MM.1S (cell line): ENCODE data around the gene NHP2.

ENCODE experiments used
- DNase-seq: peaks from one replicate; pipeline ENCODE4 v3.0.0-alpha.2; 2015
- H2AFZ ChIP-seq: fragments of 300-600 bp; sonication (generic); 2 replicates; pipeline ENCODE4 v1.6.0; 2016; ENCODE audit warnings: antibody characterized with exemption, low read length
- H3F3A ChIP-seq: fragments of 300-600 bp; sonication (generic); 2 replicates; pipeline ENCODE4 v1.6.1; 2016; ENCODE audit warnings: mild to moderate bottlenecking, antibody characterized with exemption, low read length, moderate library complexity, mixed read lengths; ENCODE audit not compliant: insufficient read depth
- H3K27ac ChIP-seq: fragments of 300-600 bp; sonication (generic); 2 replicates; pipeline ENCODE4 v1.5.1; 2016; ENCODE audit warnings: mild to moderate bottlenecking, low read length
- H3K27me3 ChIP-seq: fragments of 300-600 bp; sonication (generic); replicated peaks from 2 replicates; pipeline ENCODE4 v1.6.0; 2016; ENCODE audit warnings: low read length; ENCODE audit not compliant: insufficient read depth
- H3K36me3 ChIP-seq: fragments of 300-600 bp; sonication (generic); replicated peaks from 2 replicates; pipeline ENCODE4 v1.6.1; 2016; ENCODE audit warnings: mild to moderate bottlenecking, low read length, mixed read lengths; ENCODE audit not compliant: insufficient read depth
- H3K4me1 ChIP-seq: fragments of 300-600 bp; sonication (generic); 2 replicates; pipeline ENCODE4 v1.6.1; 2016; ENCODE audit warnings: low read length, mixed read lengths
- H3K4me2 ChIP-seq: fragments of 300-600 bp; sonication (generic); 2 replicates; pipeline ENCODE4 v1.6.0; 2016; ENCODE audit warnings: low read depth, low read length
- H3K4me3 ChIP-seq: fragments of 300-600 bp; sonication (generic); 2 replicates; pipeline ENCODE4 v1.5.1; 2016; ENCODE audit warnings: low read length, mixed read lengths
- H3K79me2 ChIP-seq: fragments of 300-600 bp; sonication (generic); 2 replicates; pipeline ENCODE4 v1.6.1; 2016; ENCODE audit warnings: mixed run types, low read length, mixed read lengths
- H3K9ac ChIP-seq: fragments of 300-600 bp; sonication (generic); 2 replicates; pipeline ENCODE4 v1.6.1; 2016; ENCODE audit warnings: low read length, mixed read lengths
- H3K9me2 ChIP-seq: fragments of 300-600 bp; sonication (generic); replicated peaks from 2 replicates; pipeline ENCODE4 v1.6.1; 2016; ENCODE audit warnings: mild to moderate bottlenecking, low read length, mixed read lengths; ENCODE audit not compliant: insufficient read depth
- H3K9me3 ChIP-seq: fragments of 300-600 bp; sonication (generic); replicated peaks from 2 replicates; pipeline ENCODE4 v1.6.1; 2016; ENCODE audit warnings: mild to moderate bottlenecking, low read length, mixed read lengths; ENCODE audit not compliant: insufficient read depth
- H4K20me1 ChIP-seq: fragments of 300-600 bp; sonication (generic); 2 replicates; pipeline ENCODE4 v1.6.1; 2016; ENCODE audit warnings: mild to moderate bottlenecking, low read length, moderate library complexity, mixed read lengths; ENCODE audit not compliant: insufficient read depth
- CTCF ChIP-seq: fragments of 300-600 bp; sonication (generic); IDR thresholded peaks from 2 replicates; pipeline ENCODE4 v1.5.1; 2016; ENCODE audit warnings: antibody characterized with exemption, low read length, mixed read lengths
- EZH2 ChIP-seq: fragments of 300-600 bp; sonication (generic); optimal IDR thresholded peaks from 2 replicates; pipeline ENCODE3; 2017; ENCODE audit warnings: low read depth, mild to moderate bottlenecking, antibody characterized with exemption, low read length, mixed read lengths
- EZH2phosphoT487 ChIP-seq: fragments of 300-600 bp; sonication (generic); IDR thresholded peaks from 2 replicates; pipeline ENCODE4 v1.6.1; 2018; ENCODE audit warnings: antibody characterized with exemption, low read length

Gene NHP2

GRCh38 chr5:178112545-178112944, 41.1 kb downstream of the NHP2 start:
- H3K27ac ChIP-seq = no peak overlapping the region

GRCh38 chr5:178111925-178112324, 41.8 kb downstream of the NHP2 start:
- H3K36me3 ChIP-seq = no peaks in the 10 kb centered on the region
- H2AFZ ChIP-seq = no peak overlapping the region
- H3K4me1 ChIP-seq = peaks cover 4% of the 10 kb centered on the region; the same call in 1 of the 2 replicates
- H3K4me2 ChIP-seq = no peak overlapping the region
- no peaks in the 10 kb centered on the region for H3F3A ChIP-seq
- no peak for DNase-seq
- H3K79me2 ChIP-seq = no peaks in the 10 kb centered on the region
- H3K27ac ChIP-seq = no peak overlapping the region
- H4K20me1 ChIP-seq = no peaks in the 10 kb centered on the region
- no peaks in the 10 kb centered on the region for H3K9me3 ChIP-seq
- TF ChIP-seq CTCF (no peak), EZH2phosphoT487 (no peak), EZH2 (no peak)
- H3K27me3 ChIP-seq = peaks cover 47% of the 10 kb centered on the region
- no peaks in the 10 kb centered on the region for H3K9me2 ChIP-seq
- no peak overlapping the region for H3K9ac ChIP-seq
- no peak overlapping the region for H3K4me3 ChIP-seq

More at GRCh38 chr5:178112545-178112944, 41.1 kb downstream of the NHP2 start:
- peaks cover 4% of the 10 kb centered on the region; the same call in 1 of the 2 replicates for H3K4me1 ChIP-seq
- no peaks in the 10 kb centered on the region for H3K9me3 ChIP-seq
- H3K9ac ChIP-seq = no peak overlapping the region
- no peak overlapping the region; the same call in 1 of the 2 replicates for H3K4me2 ChIP-seq
- no peaks in the 10 kb centered on the region for H4K20me1 ChIP-seq
- H3K79me2 ChIP-seq = no peaks in the 10 kb centered on the region
- TF ChIP-seq EZH2 = no peak
- no peak for TF ChIP-seq CTCF
- TF ChIP-seq EZH2phosphoT487 = no peak
- no peak overlapping the region for H3K4me3 ChIP-seq
- H3K27me3 ChIP-seq = peaks cover 47% of the 10 kb centered on the region
- DNase-seq = no peak
- H3K9me2 ChIP-seq = no peaks in the 10 kb centered on the region
- H3K36me3 ChIP-seq = no peaks in the 10 kb centered on the region
- no peak overlapping the region for H2AFZ ChIP-seq
- no peaks in the 10 kb centered on the region for H3F3A ChIP-seq

GRCh38 chr5:178110511-178110910, 43.2 kb downstream of the NHP2 start:
- H2AFZ ChIP-seq = no peak overlapping the region
- no peaks in the 10 kb centered on the region for H3K36me3 ChIP-seq
- no peak for DNase-seq
- TF ChIP-seq EZH2phosphoT487 (no peak), EZH2 (no peak), CTCF (no peak)
- H4K20me1 ChIP-seq = no peaks in the 10 kb centered on the region
- no peaks in the 10 kb centered on the region for H3K79me2 ChIP-seq
- H3K9me2 ChIP-seq = no peaks in the 10 kb centered on the region
- no peak overlapping the region for H3K9ac ChIP-seq
- peaks cover 38% of the 10 kb centered on the region for H3K27me3 ChIP-seq
- H3K9me3 ChIP-seq = no peaks in the 10 kb centered on the region
- no peaks in the 10 kb centered on the region for H3F3A ChIP-seq
- H3K4me3 ChIP-seq = no peak overlapping the region
- no peak overlapping the region for H3K27ac ChIP-seq
- peaks cover 4% of the 10 kb centered on the region; the same call in 1 of the 2 replicates for H3K4me1 ChIP-seq
- H3K4me2 ChIP-seq = no peak overlapping the region
